Anterior cingulate cortex (tissue), 58 donors: ENCODE data around the gene LRSAM1.

Experiments used
- DNase-seq, 58 donors: peaks; one replicate each; lab custom pipeline; 2025; lab: John Stamatoyannopoulos, UW

Gene LRSAM1

GRCh38 chr9:127423934-127424675, 27.2 kb upstream of the LRSAM1 start, which contains the start of gene ZNF79:
TSS of gene ZNF79 (plus strand) at chr9:127424382. CDS start at chr9:127424788, 406 bp downstream.
- peak; percentile 26 to 94 (median 89) for DNase-seq

- DNase-seq = peak in 1 of 58 donors; percentile 65
Observed at GRCh38 chr9:127424676-127424999, 26.7 kb upstream of the LRSAM1 start.

- no peak for DNase-seq
Observed at GRCh38 chr9:127426756-127427155, 24.6 kb upstream of the LRSAM1 start.

DNA sequence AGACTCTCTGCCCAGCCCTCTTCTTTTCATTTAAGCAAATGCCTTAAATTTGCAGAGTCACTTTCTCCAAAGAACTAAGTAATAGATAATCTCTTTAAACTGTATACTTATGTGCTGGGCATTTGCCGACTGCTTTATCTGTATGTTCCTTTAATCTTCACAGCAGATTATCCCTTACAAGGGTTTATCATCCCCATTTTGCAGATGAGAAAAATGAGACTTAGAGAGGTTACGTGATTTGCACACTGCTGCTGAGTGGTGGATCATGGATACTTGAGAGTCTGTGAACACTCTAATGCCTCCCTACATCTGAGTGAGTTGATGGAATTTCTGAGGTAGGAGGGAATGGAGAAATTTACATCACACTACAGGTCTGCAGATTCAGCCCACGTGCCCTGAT, 23.0 kb upstream of the LRSAM1 start:
- no peak for DNase-seq

DNA sequence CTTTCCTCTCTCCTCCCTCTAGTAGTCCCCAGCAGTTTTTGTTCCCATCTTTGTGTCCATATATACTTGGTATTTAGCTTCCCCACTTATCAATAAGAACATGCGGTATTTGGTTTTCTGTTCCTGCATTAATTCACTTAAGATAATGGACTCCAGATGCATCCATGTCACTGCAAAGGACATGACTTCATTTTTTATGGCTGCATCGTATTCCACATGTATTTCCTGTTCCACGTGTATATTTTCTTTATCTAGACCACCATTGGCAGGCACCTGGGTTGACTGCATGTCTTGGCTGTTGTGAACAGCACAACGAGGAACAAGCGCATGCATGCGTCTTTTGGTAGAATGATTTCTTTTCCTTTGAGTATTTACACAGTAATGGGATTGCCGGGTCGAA, 20.9 kb upstream of the LRSAM1 start:
- no peak for DNase-seq

DNA sequence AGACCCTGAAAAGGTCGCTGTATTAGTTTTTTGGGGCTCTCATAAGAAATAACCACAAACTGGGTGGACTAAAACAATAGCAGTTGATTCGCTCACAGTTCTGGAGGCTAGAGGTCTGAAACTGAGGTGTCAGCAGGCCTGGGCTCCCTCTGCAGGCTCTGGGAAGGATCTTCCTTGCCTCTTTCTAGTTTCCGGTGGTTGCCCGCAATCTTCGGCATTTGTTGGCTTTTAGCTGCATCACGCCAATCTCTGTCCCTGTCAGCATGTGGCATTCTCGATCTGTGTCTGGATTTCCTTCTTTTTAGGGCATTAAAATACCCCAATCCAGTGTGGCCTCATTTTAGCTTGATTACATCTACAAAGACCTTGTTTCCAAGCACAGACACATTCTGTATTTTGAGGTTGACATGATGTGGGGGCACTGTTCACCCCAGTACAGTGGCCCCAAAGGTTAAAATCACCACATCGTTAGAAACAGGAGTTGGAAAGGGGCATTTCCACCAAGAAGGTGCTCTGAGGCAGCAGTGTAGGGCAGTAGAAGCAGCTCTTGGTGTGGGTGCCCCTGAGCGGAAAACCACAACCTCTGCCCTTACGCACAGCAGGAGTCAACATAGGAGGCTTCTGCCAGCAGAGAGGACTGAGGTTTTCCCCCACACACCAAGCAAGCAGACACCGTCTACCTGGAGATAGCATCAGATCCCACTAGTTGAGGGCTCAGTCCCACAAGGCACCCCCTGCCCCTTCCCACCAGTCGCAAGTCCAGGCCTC, 13.6 kb upstream of the LRSAM1 start:
- no peak for DNase-seq

- DNase-seq = no peak
Observed at GRCh38 chr9:127438394-127438793, 12.9 kb upstream of the LRSAM1 start.

DNA sequence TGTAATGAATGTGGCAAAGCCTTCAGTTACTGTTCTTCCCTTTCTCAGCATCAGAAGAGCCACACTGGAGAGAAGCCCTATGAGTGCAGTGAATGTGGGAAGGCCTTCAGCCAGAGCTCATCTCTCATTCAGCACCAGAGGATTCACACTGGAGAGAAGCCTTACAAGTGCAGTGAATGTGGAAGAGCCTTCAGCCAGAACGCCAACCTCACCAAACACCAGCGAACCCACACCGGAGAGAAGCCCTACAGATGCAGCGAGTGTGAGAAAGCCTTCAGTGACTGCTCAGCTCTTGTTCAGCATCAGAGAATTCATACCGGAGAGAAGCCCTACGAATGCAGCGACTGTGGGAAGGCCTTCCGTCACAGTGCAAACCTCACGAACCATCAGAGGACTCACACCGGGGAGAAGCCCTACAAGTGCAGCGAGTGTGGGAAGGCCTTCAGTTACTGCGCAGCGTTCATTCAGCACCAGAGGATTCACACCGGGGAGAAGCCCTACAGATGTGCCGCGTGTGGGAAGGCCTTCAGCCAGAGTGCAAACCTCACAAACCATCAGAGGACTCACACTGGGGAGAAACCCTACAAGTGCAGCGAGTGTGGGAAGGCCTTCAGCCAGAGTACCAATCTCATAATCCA, 6.9 kb upstream of the LRSAM1 start:
- no peak for DNase-seq

GRCh38 chr9:127444921-127445850, 6.1 kb upstream of the LRSAM1 start:
- no peak for DNase-seq

DNA sequence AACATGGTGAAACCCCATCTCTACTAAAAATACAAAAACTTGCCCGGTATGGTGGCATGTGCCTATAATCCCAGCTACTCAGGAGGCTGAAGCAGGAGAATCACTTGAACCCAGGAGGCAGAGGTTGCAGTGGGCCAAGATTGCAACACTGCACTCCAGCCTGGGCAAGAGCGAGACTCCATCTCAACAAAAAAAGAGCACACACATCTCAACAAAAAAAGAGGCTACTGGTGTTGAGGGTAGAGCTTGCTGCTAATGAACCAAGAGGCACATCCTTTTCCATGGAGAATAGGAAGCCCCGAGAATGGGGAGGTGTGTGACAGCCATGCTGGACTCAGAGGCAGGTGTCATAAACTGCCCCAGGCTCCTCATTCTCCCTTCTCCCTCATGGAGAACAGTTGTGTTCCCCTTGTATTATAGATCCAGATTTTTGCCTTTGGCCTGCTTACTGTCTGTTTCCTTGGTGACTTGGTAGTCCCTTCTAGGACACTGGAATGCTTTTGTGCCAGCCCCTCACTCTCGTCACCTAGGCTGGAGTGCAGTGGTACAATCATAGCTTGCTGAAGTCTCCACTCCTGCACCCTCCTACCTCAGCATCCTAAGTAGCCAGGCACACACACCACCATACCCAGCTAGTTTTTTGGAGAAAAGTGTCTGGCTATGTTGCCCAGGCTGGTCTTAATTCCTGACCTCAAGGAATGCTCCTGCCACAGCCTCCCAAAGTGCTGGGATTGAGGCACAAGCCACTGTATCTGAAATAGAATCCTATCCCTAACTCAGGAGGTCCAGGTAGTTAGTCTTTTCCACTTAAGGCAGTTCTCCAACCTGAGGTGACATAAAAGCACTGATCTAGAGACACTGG, 5.2 kb upstream of the LRSAM1 start:
- DNase-seq = no peak

DNA sequence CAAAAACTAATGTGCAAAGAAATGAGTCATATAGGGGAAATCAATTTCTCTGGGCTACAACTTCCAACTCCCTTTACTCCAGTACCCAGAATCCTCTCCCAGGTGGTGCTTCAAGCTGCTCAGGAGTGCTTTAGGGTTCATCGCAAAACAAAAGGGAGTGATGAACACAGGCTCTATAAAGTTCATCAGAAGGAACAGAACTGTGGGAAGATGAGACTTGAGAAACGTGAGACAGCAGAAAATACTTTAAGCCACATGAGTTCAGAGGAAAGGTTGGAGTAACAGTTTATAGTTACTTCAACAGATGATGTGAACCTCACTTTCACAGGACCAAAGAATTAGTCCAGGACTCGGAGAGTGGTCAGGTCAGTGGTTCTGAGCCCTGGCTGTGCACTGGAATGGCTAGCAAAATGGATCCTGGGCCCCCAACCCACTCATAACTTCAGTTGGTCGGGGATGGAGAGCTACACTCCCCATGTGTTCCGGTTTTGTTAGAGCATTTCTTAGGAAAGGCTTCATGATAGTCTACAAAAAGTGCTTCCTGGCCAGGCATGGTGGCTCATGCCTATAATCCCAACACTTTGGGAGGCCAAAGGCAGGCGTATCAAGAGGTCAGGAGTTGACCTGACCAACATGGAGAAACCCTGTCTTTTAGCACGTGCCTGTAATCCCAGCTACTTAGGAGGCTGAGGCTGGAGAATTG, 4.4 kb upstream of the LRSAM1 start:
- no peak for DNase-seq

- no peak for DNase-seq
Observed at GRCh38 chr9:127447416-127448111, 3.7 kb upstream of the LRSAM1 start.

DNA sequence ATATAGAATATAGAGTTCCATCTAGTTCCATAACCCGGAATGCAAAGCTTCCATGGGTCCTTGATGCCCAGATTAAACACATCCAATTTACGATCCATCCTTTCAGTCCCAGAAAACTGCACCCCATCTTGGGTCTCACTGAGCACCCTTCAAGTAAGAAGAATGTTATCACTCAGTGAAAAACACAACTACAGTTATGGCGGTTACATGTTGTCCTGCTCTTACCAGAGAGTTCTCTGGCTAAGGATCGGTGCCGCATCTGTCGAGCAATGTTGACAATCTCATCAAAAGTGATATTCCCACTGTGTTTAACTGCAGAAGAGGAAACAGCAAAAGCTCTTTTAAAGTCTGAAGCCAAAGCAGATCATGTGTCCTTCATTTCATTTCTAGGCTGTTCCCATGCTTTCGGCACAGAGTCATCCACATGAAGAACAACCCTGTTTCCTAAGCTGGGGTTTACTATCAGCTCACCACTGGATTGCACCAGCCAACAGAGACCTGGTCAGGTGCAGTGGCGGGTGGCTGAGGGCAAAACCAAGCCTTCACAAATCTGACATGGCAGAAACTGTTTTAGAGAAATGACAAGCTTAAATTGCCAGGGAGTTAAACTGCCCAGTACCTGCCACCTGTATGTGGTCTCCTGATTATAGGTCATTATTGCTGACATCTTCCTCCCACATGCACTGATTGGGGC, 3.1 kb upstream of the LRSAM1 start:
- no peak for DNase-seq

- no peak for DNase-seq
Observed at GRCh38 chr9:127449332-127449966, 1.9 kb upstream of the LRSAM1 start.

DNA sequence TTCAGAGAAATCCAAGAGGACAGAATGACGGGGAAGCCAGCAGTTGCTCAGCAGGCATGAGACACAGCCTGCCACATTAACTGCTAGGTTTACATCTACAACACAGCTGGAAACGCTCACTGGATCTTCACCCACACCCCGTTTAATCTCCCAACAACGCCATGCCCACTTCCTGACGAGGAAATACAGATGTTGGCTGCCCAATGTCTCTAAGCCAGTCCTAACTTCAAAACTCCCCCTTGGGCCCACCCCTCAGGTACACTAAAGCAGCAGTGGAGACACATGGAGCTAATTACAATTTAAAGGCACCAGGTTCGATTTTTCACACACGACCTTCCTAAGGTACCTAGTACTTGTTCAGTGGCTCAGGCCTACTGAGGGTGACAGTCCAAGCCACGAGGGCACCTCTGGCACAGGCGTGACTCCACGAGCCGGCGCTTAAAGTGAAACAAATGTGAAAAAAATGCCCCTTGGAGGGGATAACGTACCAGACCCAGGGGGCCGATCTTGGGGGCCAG, 1.0 kb upstream of the LRSAM1 start:
- peak in 3 of 58 donors; percentile 16 to 25 (median 23) for DNase-seq

GRCh38 chr9:127451608-127451857, 223 bp downstream of the LRSAM1 start:
- no peak for DNase-seq
